CD4-positive, alpha-beta T cell treated with Interleukin-12 subunit alpha and Interleukin-12 subunit beta, for 1 hour (primary cell): ENCODE measurements around the gene GSPT1.
"Not testable (repeated sequence)": the region's sequence is repeated elsewhere in the genome, so short reads cannot be mapped to it uniquely, and the experiment has no call there.

Experiments
- DNase-seq: peaks from one replicate; pipeline ENCODE4 v3.0.0-alpha.2; 2020

GSPT1 gene

DNA sequence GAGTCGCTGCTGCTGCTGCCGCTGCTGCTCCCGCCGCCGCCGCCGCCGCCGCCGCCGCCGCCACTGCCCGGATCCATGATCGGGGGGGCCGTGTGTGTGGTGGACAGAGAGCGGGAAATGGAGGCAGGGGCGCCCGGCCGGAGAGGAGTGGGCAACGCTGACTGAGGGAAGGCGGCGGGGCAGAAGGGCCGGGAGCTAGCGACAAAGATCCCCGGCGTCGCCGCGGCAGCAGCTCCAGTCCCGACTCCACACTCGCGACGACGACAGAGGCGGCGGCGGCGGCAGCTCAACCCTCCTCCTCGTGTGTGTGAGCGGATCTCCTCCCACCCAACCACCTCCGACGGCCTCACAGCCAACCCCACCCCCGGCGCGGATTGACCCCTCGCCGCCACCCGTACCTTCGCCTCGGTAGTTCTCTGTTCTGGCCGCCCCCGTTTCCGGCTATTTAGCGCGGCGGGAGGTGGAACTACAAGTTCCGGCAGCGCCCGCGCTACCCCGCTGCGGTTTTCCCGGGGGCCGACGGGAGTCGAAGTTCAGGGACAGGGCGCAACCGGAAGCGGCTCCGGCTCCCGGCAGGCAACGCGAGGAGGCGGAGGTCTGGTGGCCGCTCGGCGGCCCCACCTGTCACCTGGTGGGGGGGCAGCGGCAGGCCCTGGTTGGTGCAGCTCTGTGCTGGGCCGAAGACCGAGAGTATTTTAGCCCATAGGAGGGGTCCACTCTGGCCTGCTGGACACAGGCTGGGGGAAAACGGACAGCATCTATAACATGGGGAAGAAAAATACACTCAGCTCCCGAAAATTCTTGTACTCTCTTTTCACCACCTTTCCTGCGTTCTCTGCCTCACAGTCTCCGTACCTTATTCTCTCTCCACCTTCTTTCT is at the start of gene GSPT1:
GSPT1 (minus strand) TSS at position 313 of the 880 bp plus-strand sequence; CDS start at position 77, 236 bp downstream.
- DNase-seq = peak; percentile 99

- no peak for DNase-seq
These were observed 49.2 kb upstream of the GSPT1 start, which contains the start of gene TNFRSF17 for GRCh38 chr16:11964761-11965551. Gene TNFRSF17 (plus strand): TSS chr16:11965210. CDS start chr16:11965325, 115 bp downstream.

GRCh38 chr16:11963706-11964105 is 48.0 kb upstream of the GSPT1 start:
- no peak for DNase-seq

DNA sequence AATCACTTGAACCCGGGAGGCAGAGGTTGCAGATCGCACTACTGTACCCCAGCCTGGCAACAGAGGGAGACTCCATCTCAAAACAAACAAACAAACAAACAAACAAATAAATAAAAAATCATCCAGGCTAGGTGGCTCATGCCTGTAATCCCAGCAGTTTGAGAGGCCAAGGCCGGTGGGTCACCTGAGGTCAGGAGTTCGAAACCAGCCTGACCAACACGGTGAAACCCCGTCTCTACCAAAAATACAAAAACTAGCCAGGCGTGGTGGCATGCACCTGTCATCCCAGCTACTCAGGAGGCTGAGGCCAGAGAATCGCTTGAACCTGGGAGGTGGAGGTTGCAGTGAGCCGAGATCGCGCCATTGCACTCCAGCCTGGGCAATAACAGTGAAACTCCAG is 47.2 kb upstream of the GSPT1 start:
- DNase-seq = not testable (repeated sequence)

GRCh38 chr16:11962457-11962856 is 46.7 kb upstream of the GSPT1 start:
- DNase-seq = not testable (repeated sequence)

GRCh38 chr16:11957591-11958395 is 42.0 kb upstream of the GSPT1 start:
- DNase-seq = no peak

DNA sequence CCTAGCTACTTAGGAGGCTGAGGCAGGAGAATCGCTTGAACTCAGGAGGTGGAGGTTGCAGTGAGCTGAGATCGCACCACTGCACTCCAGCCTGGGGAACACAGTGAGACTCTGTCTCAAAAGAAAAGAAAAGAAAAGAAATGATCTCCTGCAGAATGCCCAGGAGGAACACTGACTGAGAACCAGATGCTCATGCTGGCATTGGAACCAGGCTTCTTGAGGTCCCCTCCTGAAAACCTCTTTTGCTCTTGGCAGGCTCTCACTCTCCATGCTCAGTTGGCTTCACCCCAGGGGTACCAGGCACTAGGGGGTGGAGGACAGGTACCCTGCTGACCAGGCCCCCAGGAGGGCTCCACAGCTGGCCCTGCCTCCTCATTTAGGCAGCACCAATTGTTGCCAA is 40.8 kb upstream of the GSPT1 start:
- DNase-seq = no peak

DNA sequence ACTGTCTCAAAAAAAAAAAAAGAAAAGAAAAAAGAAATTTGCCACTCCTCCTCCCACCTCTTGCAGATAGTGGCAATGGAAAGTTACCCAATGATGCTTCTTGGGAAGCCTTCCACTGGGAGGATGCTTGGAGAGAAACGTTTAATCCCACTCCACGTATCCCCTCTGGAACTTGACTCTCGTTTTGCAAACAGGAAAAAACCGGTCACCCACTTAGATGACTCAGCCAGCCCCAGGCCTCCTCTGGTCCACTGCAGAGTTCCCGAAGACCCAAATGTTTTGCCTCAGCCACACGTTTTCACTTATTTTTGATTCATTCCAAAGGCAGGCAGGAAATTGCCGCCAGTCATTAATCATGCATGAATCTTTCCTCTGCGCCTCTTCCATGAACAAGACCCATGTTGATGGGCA is 40.0 kb upstream of the GSPT1 start:
- DNase-seq = no peak

DNA sequence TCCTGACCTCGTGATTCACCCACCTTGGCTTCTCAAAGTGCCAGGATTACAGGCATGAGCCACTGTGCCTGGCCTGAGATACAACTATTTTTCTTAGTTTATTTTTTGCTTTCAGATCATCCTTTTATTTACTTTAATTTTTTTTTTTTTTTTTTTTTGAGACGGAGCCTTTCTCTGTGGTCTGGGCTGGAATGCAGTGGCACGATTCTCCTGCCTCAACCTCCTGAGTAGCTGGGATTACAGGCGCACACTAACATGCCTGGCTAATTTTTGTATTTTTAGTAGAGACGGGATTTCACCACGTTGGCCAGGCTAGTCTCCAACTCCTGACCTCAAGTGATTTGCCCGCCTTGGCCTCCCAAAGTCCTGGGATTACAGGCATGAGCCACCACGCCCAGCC is 37.8 kb upstream of the GSPT1 start:
- not testable (repeated sequence) for DNase-seq

DNA sequence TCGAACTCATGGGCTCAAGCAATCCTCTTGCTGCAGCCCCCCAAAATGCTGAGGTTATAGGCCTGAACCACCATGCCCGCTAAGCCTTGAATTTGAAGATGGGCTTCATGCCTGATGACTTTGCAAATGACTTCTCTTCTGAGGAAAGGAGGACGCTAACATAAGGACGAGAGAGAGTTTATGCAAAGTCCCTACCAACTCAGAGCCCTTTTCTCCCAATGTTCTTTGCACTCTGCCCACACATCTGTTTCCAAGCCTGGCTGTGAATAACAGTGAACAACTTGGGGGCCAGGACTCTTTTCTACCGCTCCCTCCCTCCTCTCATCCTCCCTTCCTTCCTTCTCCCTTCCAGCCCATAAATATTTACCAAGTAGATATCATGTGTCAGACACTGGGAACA is 34.6 kb upstream of the GSPT1 start:
- no peak for DNase-seq

DNA sequence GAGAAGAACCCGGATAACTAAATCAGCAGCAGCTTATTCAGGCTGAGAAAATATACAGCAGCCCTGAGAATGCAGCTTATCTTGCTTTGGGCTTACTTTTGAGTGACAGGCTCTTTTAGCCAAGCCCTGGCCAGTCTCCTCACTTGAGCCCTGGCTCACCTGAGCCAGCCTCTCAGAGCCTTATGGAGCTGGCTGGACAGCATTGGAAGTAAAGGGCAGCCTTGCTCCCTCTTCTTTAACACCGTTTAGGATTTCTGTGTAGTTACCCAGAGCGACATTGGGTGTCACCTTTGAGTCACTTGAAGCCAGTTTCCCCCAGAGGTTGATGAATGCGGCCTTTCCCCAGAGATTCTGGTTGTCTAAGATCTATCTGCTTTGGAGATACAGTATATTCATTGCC is 33.8 kb upstream of the GSPT1 start:
- DNase-seq = peak; percentile 9

DNA sequence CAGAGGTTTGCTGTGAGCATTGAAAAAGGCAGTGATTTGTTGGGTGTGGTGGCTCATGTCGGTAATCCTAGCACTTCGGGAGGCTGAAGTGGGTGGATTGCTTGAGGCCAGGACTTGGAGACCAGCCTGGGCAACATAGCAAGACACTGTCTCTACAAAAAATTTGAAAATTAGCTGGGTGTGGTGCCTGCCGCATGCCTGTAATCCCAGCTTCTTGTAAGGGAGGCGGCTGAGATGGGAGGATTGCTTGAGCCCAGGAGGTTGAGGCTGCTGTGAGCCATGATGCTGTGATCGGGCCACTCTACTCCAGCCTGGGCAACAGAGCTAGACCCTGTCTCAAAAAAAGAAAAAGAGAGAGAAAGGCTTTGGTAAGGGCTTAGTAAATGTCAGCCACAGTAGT is 33.1 kb upstream of the GSPT1 start:
- DNase-seq = no peak

DNA sequence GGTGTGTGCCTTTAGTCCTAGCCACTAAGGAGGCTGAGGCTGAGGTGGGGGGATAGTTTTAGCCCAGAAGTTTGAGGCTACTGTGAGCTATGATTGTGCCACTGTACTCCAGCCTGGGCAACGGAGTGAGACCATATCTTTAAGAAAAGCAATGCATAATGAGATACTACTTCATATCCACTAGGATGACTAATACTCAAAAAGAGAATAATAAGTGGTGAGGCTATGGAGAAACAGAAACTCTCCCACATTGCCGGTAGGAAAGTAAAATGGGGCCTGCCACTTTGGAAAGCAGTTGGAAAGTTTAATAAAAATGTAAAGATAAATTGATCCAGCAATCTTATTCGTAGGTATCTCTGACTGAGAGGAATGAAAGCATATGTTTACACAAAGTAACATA is 30.7 kb upstream of the GSPT1 start:
- no peak for DNase-seq

DNA sequence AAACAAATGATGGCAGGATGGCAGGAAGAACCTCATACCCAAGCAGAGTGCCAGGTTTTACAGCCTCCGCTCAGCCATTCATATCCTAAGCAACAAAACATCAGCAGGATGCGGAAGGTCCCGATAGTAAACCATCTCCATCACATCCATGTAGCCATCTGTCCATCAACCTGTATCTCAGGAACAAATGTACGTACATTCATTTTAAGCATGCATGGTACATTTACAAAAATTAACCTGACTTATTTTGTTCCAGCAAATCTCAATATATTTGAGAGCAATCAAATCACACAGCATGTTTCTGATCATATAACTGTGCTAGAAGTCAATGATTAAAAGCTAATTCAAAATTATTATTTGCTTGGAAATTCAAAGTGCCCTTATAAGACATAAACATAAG is 26.2 kb upstream of the GSPT1 start, which contains the start of gene NPIPB2:
NPIPB2 (minus strand) TSS at position 101 of the 400 bp plus-strand sequence; CDS start at position 101, 0 bp downstream.
- DNase-seq = not testable (repeated sequence)

GRCh38 chr16:11927350-11927749 is 11.6 kb upstream of the GSPT1 start:
- not testable (repeated sequence) for DNase-seq

DNA sequence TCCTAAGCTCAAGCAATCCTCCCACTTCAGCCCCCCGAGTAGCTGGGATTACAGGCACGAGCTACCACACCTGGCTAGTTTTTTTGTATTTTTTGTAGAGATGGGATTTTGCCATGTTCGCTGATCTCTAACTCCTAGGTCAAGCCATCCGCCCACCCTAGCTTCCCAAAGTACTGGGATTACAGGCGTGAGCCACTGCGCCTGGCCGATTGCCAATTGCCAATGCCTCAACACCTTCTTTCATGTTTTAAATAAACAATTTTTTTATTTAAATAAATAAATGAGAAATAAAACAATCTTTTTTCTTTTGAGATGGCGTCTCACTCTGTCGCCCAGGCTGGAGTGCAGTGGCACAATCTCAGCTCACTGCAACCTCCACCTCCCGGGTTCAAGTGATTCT is 8.3 kb upstream of the GSPT1 start:
- DNase-seq = not testable (repeated sequence)

GRCh38 chr16:11916524-11917285 is 949 bp upstream of the GSPT1 start:
- DNase-seq = no peak

DNA sequence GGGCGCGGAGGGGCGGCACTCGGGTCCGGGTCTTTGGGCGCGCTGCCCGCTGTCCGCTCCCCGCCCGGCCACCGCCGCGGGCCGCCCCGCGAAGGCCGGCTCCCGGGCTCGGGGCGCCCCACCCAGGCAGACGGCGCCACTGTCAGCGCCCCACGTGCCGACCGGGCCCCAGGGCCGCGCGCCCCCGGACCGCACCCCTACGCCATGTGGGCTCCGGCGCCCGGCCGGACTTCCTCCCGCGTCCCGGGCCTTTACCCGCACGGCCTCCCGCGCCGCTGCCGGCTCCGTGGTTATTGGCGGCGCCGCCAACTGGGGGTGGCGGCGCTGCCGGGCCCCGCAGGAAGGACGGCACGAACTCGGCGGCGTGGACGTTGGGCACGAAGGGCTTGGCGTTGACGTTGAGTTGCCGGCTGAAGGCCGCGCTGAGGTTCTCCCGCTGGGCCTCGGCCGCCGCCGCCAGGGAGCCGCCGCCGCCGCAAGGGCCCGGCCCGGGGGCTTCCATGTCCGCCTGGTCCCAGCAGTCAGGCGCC is 577 bp downstream of the GSPT1 start:
- DNase-seq = no peak

GRCh38 chr16:11914210-11915113 is 1.3 kb downstream of the GSPT1 start:
- DNase-seq = peak; percentile 45

DNA sequence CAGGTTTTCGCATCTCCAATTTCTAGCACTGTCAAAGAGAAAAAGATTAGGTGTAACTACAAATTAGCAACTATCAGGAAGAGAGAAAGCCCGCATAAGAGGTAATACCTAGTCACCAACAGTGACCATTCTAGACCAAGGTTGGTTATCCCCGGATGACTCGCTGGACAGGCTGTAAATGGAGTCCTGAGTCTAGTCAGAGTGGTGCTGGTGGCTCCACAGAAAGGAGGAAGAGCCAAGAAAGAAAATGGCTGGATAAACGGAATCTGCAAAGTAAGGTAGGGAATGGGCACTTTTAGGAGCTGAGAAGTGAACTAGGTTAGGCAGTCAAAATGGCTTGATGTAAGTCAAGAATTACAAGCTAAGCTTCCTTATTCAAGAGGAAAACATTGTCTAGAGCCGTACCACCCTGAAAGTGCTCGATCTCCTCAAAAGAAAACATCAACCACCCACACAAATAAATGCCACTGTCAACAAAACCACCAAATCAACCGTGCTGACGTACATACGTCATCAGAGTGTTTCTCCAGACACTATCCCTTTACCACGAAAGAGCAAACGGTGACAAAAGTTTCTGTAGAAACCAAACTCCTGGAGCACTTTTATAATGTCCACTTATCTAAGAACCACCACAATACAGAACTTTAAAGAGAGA is 2.2 kb downstream of the GSPT1 start:
- DNase-seq = peak; percentile 69
